CD4-positive, alpha-beta memory T cell (primary cell): Measurements from ENCODE around the gene SNAPC2. TPM values are rescaled to one million over a fixed set of nuclear protein-coding genes. Genes with fewer than 3 reads are reported as not detected.

Experiments used
- CTCF ChIA-PET: fragments of 350-600 bp; sonication (Branson Sonifier 250); formaldehyde crosslinking; loops from one replicate; lab custom pipeline; 2021; ENCODE audit warnings: inconsistent platforms; ENCODE audit not compliant: partially characterized antibody; lab: Charles Lee
- POLR2A ChIA-PET: fragments of 350-600 bp; sonication (Branson Sonifier 250); formaldehyde crosslinking; loops from one replicate; lab custom pipeline; 2021; ENCODE audit not compliant: partially characterized antibody; lab: Charles Lee
- DNase-seq, 5 donors: peaks; one replicate each; pipeline versions ENCODE4 v3.0.0 to v3.0.0-alpha.2; 2020 to 2022; ENCODE audit warnings: mixed read lengths in 1 of 5
- H3K27ac ChIP-seq: one replicate; pipeline ENCODE4 v1.7.0; 2013; ENCODE audit warnings: low read depth, low read length
- H3K27me3 ChIP-seq: 2 replicates; pipeline ENCODE4 v1.7.0; 2013; ENCODE audit warnings: mild to moderate bottlenecking, low read length, moderate library complexity; ENCODE audit not compliant: insufficient read depth
- H3K36me3 ChIP-seq: 2 replicates; pipeline ENCODE4 v1.7.0; 2013; ENCODE audit warnings: mild to moderate bottlenecking, low read length, moderate library complexity; ENCODE audit not compliant: insufficient read depth
- H3K4me1 ChIP-seq: 2 replicates; pipeline ENCODE4 v1.7.0; 2013; ENCODE audit warnings: mild to moderate bottlenecking, low read length, moderate library complexity; ENCODE audit not compliant: insufficient read depth
- H3K4me3 ChIP-seq, 2 donors: one replicate each; pipeline ENCODE4 v1.7.0; 2013; ENCODE audit warnings: low read length in 2 of 2, mild to moderate bottlenecking in 1 of 2
- H3K9me3 ChIP-seq, 2 donors: one replicate each; pipeline ENCODE4 v1.7.0; 2013; ENCODE audit warnings: low read length in 2 of 2, control low read depth in 1 of 2; ENCODE audit not compliant: control insufficient read depth in 1 of 2
- H3K27ac Mint-ChIP-seq, 7 donors: one replicate each; pipeline ENCODE4 v1.8.0; 2020 to 2021; ENCODE audit warnings: mixed read lengths in 7 of 7, mild to moderate bottlenecking in 6 of 7, inconsistent platforms in 3 of 7, moderate library complexity in 3 of 7
- H3K27me3 Mint-ChIP-seq, 2 donors: one replicate each; pipeline ENCODE4 v1.8.0; 2020 to 2021; ENCODE audit warnings: mixed read lengths in 2 of 2
- H3K36me3 Mint-ChIP-seq, 2 donors: one replicate each; pipeline ENCODE4 v1.8.0; 2020 to 2021; ENCODE audit warnings: mixed read lengths in 2 of 2, inconsistent platforms in 1 of 2, mild to moderate bottlenecking in 1 of 2
- H3K4me1 Mint-ChIP-seq, 4 donors: one replicate each; pipeline ENCODE4 v1.8.0; 2020 to 2021; ENCODE audit warnings: mixed read lengths in 4 of 4, mild to moderate bottlenecking in 1 of 4
- H3K4me3 Mint-ChIP-seq, 8 donors: one replicate each; pipeline ENCODE4 v1.8.0; 2020 to 2021; ENCODE audit warnings: mixed read lengths in 8 of 8, mild to moderate bottlenecking in 7 of 8, moderate library complexity in 6 of 8, inconsistent platforms in 3 of 8
- H3K9me3 Mint-ChIP-seq, 8 donors: one replicate each; pipeline ENCODE4 v1.8.0; 2020 to 2021; ENCODE audit warnings: mixed read lengths in 8 of 8, mild to moderate bottlenecking in 5 of 8, inconsistent platforms in 3 of 8, moderate library complexity in 1 of 8
- intact Hi-C: fragments of 100-400 bp; cut with micrococcal nuclease; formaldehyde crosslinking; loops from one replicate; pipeline ENCODE4 v1.15.1; 2023
- polyA plus RNA-seq, 2 donors: library from polyadenylated mRNA; unstranded; fragments of 300-500 nt; fragmentation: Illumina TruSeq; gene quantifications; one replicate each; pipeline ENCODE4 v1.2.3, GENCODE V29; 2021
- total RNA-seq, 2 experiments: library from RNA; stranded (reverse); gene quantifications; one replicate each; pipeline ENCODE4 v1.2.3, GENCODE V29; 2021

The SNAPC2 gene
- total and polyA plus RNA-seq, 4 experiments from 2014 or later = 9.0 to 22.1 (median 17.6) TPM

GRCh38 chr19:7900401-7900870 lies 19.7 kb upstream of the SNAPC2 start:
- no peak overlapping the region for H3K4me3 Mint-ChIP-seq
- peaks cover 0 to 5% (median 1%) of the 10 kb centered on the region in 8 donors for H3K9me3 Mint-ChIP-seq
- Histone ChIP-seq H3K27ac (no peak overlapping the region), H3K4me1 (peaks cover 21% of the 10 kb centered on the region), H3K9me3 (no peaks in the 10 kb centered on the region), H3K36me3 (no peaks in the 10 kb centered on the region), H3K4me3 (no peak overlapping the region), H3K27me3 (no peaks in the 10 kb centered on the region)
- H3K36me3 Mint-ChIP-seq = peaks cover 0 to 14% of the 10 kb centered on the region in 2 donors
- DNase-seq = no peak
- peaks cover 2 to 5% of the 10 kb centered on the region in 2 donors for H3K27me3 Mint-ChIP-seq
- no peak overlapping the region for H3K27ac Mint-ChIP-seq
- ChIA-PET POLR2A (interaction anchor here (0.5 to 1.8 kb wide), 4 partner anchors 13 to 43 kb away, joined by 3 to 5 read pairs (median 4); partner anchors contain the start of gene TIMM44), CTCF (interaction anchor here (1.7 to 4.0 kb wide), 3 partner anchors 31 to 43 kb away, joined by 4 to 33 read pairs (median 10); partner anchors contain the start of gene TIMM44)
- intact Hi-C loops = no loop called here
- peaks cover 12 to 27% (median 19%) of the 10 kb centered on the region in 4 donors for H3K4me1 Mint-ChIP-seq

GRCh38 chr19:7900931-7901330 lies 19.2 kb upstream of the SNAPC2 start:
- Mint-ChIP-seq H3K4me1 (peaks cover 15 to 32% (median 22%) of the 10 kb centered on the region in 4 donors), H3K27me3 (peaks cover 2 to 5% of the 10 kb centered on the region in 2 donors), H3K4me3 (no peak overlapping the region), H3K27ac (no peak overlapping the region), H3K9me3 (peaks cover 0 to 5% (median 1%) of the 10 kb centered on the region in 8 donors), H3K36me3 (peaks cover 0 to 17% of the 10 kb centered on the region in 2 donors)
- intact Hi-C loops = no loop called here
- H3K4me1 ChIP-seq = peaks cover 24% of the 10 kb centered on the region
- H3K27ac ChIP-seq = no peak overlapping the region
- H3K4me3 ChIP-seq = no peak overlapping the region
- POLR2A ChIA-PET = interaction anchor here (1.1 to 1.8 kb wide), 2 partner anchors 32 to 43 kb away, joined by 3 to 5 read pairs; partner anchors contain the start of gene TIMM44
- CTCF ChIA-PET = interaction anchor here (2.6 to 4.0 kb wide), 2 partner anchors 32 to 43 kb away, joined by 10 to 33 read pairs; partner anchors contain the start of gene TIMM44
- no peaks in the 10 kb centered on the region for H3K27me3 ChIP-seq
- no peak for DNase-seq
- no peaks in the 10 kb centered on the region for H3K9me3 ChIP-seq
- peaks cover under 1% of the 10 kb centered on the region for H3K36me3 ChIP-seq

GRCh38 chr19:7901337-7901736 lies 18.8 kb upstream of the SNAPC2 start:
- Histone ChIP-seq H3K9me3 (no peaks in the 10 kb centered on the region), H3K27me3 (no peaks in the 10 kb centered on the region), H3K36me3 (peaks cover 5% of the 10 kb centered on the region), H3K27ac (no peak overlapping the region), H3K4me3 (no peak overlapping the region), H3K4me1 (peaks cover 27% of the 10 kb centered on the region)
- H3K36me3 Mint-ChIP-seq = peaks cover 0 to 18% of the 10 kb centered on the region in 2 donors
- no peak overlapping the region for H3K4me3 Mint-ChIP-seq
- peaks cover 2 to 5% of the 10 kb centered on the region in 2 donors for H3K27me3 Mint-ChIP-seq
- H3K4me1 Mint-ChIP-seq = peaks cover 15 to 36% (median 24%) of the 10 kb centered on the region in 4 donors
- H3K9me3 Mint-ChIP-seq = peaks cover 0 to 5% (median 1%) of the 10 kb centered on the region in 8 donors
- no peak for DNase-seq
- CTCF ChIA-PET = interaction anchor here (2.6 to 4.0 kb wide), 2 partner anchors 32 to 43 kb away, joined by 10 to 33 read pairs; partner anchors contain the start of gene TIMM44
- intact Hi-C loops = no loop called here
- H3K27ac Mint-ChIP-seq = no peak overlapping the region
- POLR2A ChIA-PET = interaction anchor here (1.1 kb wide), 1 partner anchor 32 kb away, joined by 3 read pairs; no protein-coding TSS in a partner anchor

- CTCF ChIA-PET = interaction anchor here (1.1 to 4.0 kb wide), 7 partner anchors 15 to 50 kb away, joined by 3 to 33 read pairs (median 8); partner anchors contain the start of genes SNAPC2 and TIMM44
These were observed 17.3 kb upstream of the SNAPC2 start for GRCh38 chr19:7902796-7903243.

GRCh38 chr19:7903244-7904073 lies 16.7 kb upstream of the SNAPC2 start, which contains the start of gene MAP2K7:
MAP2K7 (plus strand) TSS chr19:7903877; CDS start chr19:7903945, 68 bp downstream.
- intact Hi-C loops = loop anchor here (1.0 kb wide), 4 partner anchors 17 to 73 kb away; partner anchors contain the start of genes EVI5L, SNAPC2 and TIMM44
- Histone ChIP-seq H3K36me3 (peaks cover 5% of the 10 kb centered on the region), H3K27ac (peak within 1 kb of the TSS; percentile 83), H3K27me3 (no peaks in the 10 kb centered on the region), H3K9me3 (no peaks in the 10 kb centered on the region), H3K4me3 (peak within 1 kb of the TSS; percentile 61 to 96), H3K4me1 (peaks cover 32% of the 10 kb centered on the region)
- Mint-ChIP-seq H3K36me3 (peaks cover 0 to 18% of the 10 kb centered on the region in 2 donors), H3K4me3 (peak within 1 kb of the TSS; percentile 88 to 99 (median 90)), H3K9me3 (peaks cover 0 to 5% (median 1%) of the 10 kb centered on the region in 8 donors), H3K4me1 (peaks cover 15 to 37% (median 26%) of the 10 kb centered on the region in 4 donors), H3K27me3 (peaks cover 2 to 5% of the 10 kb centered on the region in 2 donors), H3K27ac (peak within 1 kb of the TSS; percentile 94 to 100 (median 97))
- ChIA-PET CTCF (interaction anchor here (0.6 to 4.0 kb wide), 11 partner anchors 15 to 263 kb away, joined by 3 to 33 read pairs (median 3); partner anchors contain the start of genes SNAPC2 and TIMM44), POLR2A (interaction anchor here (1.0 to 2.5 kb wide), 13 partner anchors 10 to 834 kb away, joined by 3 to 82 read pairs (median 5); partner anchors contain the start of genes ELAVL1, SNAPC2, TGFBR3L and TIMM44)
- DNase-seq = peak; percentile 100

More at GRCh38 chr19:7902796-7903243, 17.3 kb upstream of the SNAPC2 start:
- no peaks in the 10 kb centered on the region for H3K9me3 ChIP-seq
- peak overlapping the region; percentile 57 to 96 for H3K4me3 ChIP-seq
- H3K27me3 ChIP-seq = no peaks in the 10 kb centered on the region
- peak overlapping the region; percentile 85 to 100 (median 97) for H3K27ac Mint-ChIP-seq
- peak overlapping the region; percentile 83 for H3K27ac ChIP-seq
- POLR2A ChIA-PET = interaction anchor here (1.0 to 2.5 kb wide), 11 partner anchors 10 to 834 kb away, joined by 3 to 82 read pairs (median 5); partner anchors contain the start of genes ELAVL1, SNAPC2, TGFBR3L and TIMM44
- peaks cover 5% of the 10 kb centered on the region for H3K36me3 ChIP-seq
- peaks cover 0 to 5% (median 1%) of the 10 kb centered on the region in 8 donors for H3K9me3 Mint-ChIP-seq
- H3K4me1 ChIP-seq = peaks cover 32% of the 10 kb centered on the region
- no peak for DNase-seq
- H3K4me1 Mint-ChIP-seq = peaks cover 15 to 37% (median 26%) of the 10 kb centered on the region in 4 donors
- H3K27me3 Mint-ChIP-seq = peaks cover 2 to 5% of the 10 kb centered on the region in 2 donors
- intact Hi-C loops = loop anchor here (1.0 kb wide), 4 partner anchors 17 to 73 kb away; partner anchors contain the start of genes EVI5L, SNAPC2 and TIMM44
- peak overlapping the region; percentile 83 to 99 (median 90) for H3K4me3 Mint-ChIP-seq
- peaks cover 0 to 18% of the 10 kb centered on the region in 2 donors for H3K36me3 Mint-ChIP-seq
